ENCODE measurements around the gene OTOP2. TPM values are rescaled to one million over a fixed set of nuclear protein-coding genes. Genes with fewer than 3 reads are reported as not detected.

OTOP2 gene
- total RNA-seq, 1 donor from 2014 or later, result not detected

GRCh38 chr17:74963656-74964055 lies 39.6 kb downstream of the OTOP2 start:
- H2AFZ ChIP-seq (ENCODE audit: low read depth, low read length), result no peak overlapping the region
- DNase-seq (ENCODE audit: low read depth), result no peak
- H3K4me1 Mint-ChIP-seq (ENCODE audit: low read depth, unreplicated experiment), result peaks cover 3% of the 10 kb centered on the region
- no peaks in the 10 kb centered on the region for H3K9me3 Mint-ChIP-seq (ENCODE audit: unreplicated experiment)
- H3K27ac Mint-ChIP-seq (ENCODE audit: unreplicated experiment), result no peak overlapping the region
- H4K20me1 ChIP-seq (ENCODE audit: insufficient read depth, low read length), result no peaks in the 10 kb centered on the region
- TF ChIP-seq EZH2 (IDR thresholded peaks at IDR 0.05; ENCODE audit: insufficient read depth, low read length), result no peak
- TF ChIP-seq CTCF (IDR thresholded peaks at IDR 0.05; ENCODE audit: insufficient read depth, low read depth, low read length), result no peak
- no peak overlapping the region for H3K4me3 ChIP-seq (ENCODE audit: insufficient read depth, low read depth, low read length)
- H3K36me3 Mint-ChIP-seq (ENCODE audit: low read depth, unreplicated experiment), result peaks cover 2% of the 10 kb centered on the region
- no peak for FAIRE-seq
- H3K79me2 ChIP-seq (ENCODE audit: insufficient read depth, low read length), result no peaks in the 10 kb centered on the region
- no peaks in the 10 kb centered on the region for H3K36me3 ChIP-seq (ENCODE audit: insufficient read depth, low read length)
- no peak overlapping the region for H3K4me3 Mint-ChIP-seq (ENCODE audit: unreplicated experiment)
- H3K4me2 ChIP-seq (ENCODE audit: low read length), result no peak overlapping the region
- no peaks in the 10 kb centered on the region for H3K9me3 ChIP-seq (ENCODE audit: insufficient read depth, low read depth, low read length)
- H3K27me3 Mint-ChIP-seq (ENCODE audit: low read depth, unreplicated experiment), result peaks cover 14% of the 10 kb centered on the region
- H3K4me1 ChIP-seq (ENCODE audit: insufficient read depth, low read length), result peaks cover 5% of the 10 kb centered on the region
- no peak overlapping the region for H3K9ac ChIP-seq (ENCODE audit: low read length)
- H3K27me3 ChIP-seq (ENCODE audit: insufficient read depth, low read length), result no peaks in the 10 kb centered on the region
- H3K27ac ChIP-seq (ENCODE audit: low read depth, low read length), result no peak overlapping the region

GRCh38 chr17:74964246-74964761 lies 40.2 kb downstream of the OTOP2 start:
- no peaks in the 10 kb centered on the region for H3K9me3 ChIP-seq (ENCODE audit: insufficient read depth, low read depth, low read length)
- Mint-ChIP-seq H3K4me1 (ENCODE audit: low read depth, unreplicated experiment) (peaks cover 3% of the 10 kb centered on the region), H3K4me3 (ENCODE audit: unreplicated experiment) (no peak overlapping the region), H3K9me3 (ENCODE audit: unreplicated experiment) (no peaks in the 10 kb centered on the region), H3K27me3 (ENCODE audit: low read depth, unreplicated experiment) (peaks cover 14% of the 10 kb centered on the region), H3K27ac (ENCODE audit: unreplicated experiment) (no peak overlapping the region), H3K36me3 (ENCODE audit: low read depth, unreplicated experiment) (peaks cover 2% of the 10 kb centered on the region)
- H3K4me1 ChIP-seq (ENCODE audit: insufficient read depth, low read length), result peaks cover 5% of the 10 kb centered on the region
- TF ChIP-seq CTCF (IDR thresholded peaks at IDR 0.05; ENCODE audit: insufficient read depth, low read depth, low read length) (no peak), EZH2 (IDR thresholded peaks at IDR 0.05; ENCODE audit: insufficient read depth, low read length) (no peak)
- no peak overlapping the region for H3K4me2 ChIP-seq (ENCODE audit: low read length)
- FAIRE-seq, result no peak
- H4K20me1 ChIP-seq (ENCODE audit: insufficient read depth, low read length), result no peaks in the 10 kb centered on the region
- H3K9ac ChIP-seq (ENCODE audit: low read length), result no peak overlapping the region
- no peak for DNase-seq (ENCODE audit: low read depth)
- no peak overlapping the region for H3K27ac ChIP-seq (ENCODE audit: low read depth, low read length)
- no peak overlapping the region for H3K4me3 ChIP-seq (ENCODE audit: insufficient read depth, low read depth, low read length)
- no peaks in the 10 kb centered on the region for H3K79me2 ChIP-seq (ENCODE audit: insufficient read depth, low read length)
- H3K27me3 ChIP-seq (ENCODE audit: insufficient read depth, low read length), result no peaks in the 10 kb centered on the region
- no peaks in the 10 kb centered on the region for H3K36me3 ChIP-seq (ENCODE audit: insufficient read depth, low read length)
- H2AFZ ChIP-seq (ENCODE audit: low read depth, low read length), result no peak overlapping the region

GRCh38 chr17:74964988-74965622 lies 41.0 kb downstream of the OTOP2 start:
- Histone ChIP-seq H3K9me3 (ENCODE audit: insufficient read depth, low read depth, low read length) (no peaks in the 10 kb centered on the region), H4K20me1 (ENCODE audit: insufficient read depth, low read length) (no peaks in the 10 kb centered on the region), H3K4me3 (ENCODE audit: insufficient read depth, low read depth, low read length) (no peak overlapping the region), H3K4me2 (ENCODE audit: low read length) (no peak overlapping the region), H3K27ac (ENCODE audit: low read depth, low read length) (no peak overlapping the region), H2AFZ (ENCODE audit: low read depth, low read length) (no peak overlapping the region), H3K27me3 (ENCODE audit: insufficient read depth, low read length) (no peaks in the 10 kb centered on the region), H3K4me1 (ENCODE audit: insufficient read depth, low read length) (peaks cover 5% of the 10 kb centered on the region), H3K36me3 (ENCODE audit: insufficient read depth, low read length) (no peaks in the 10 kb centered on the region), H3K79me2 (ENCODE audit: insufficient read depth, low read length) (no peaks in the 10 kb centered on the region), H3K9ac (ENCODE audit: low read length) (no peak overlapping the region)
- Mint-ChIP-seq H3K4me1 (ENCODE audit: low read depth, unreplicated experiment) (peaks cover 3% of the 10 kb centered on the region), H3K36me3 (ENCODE audit: low read depth, unreplicated experiment) (no peaks in the 10 kb centered on the region), H3K9me3 (ENCODE audit: unreplicated experiment) (no peaks in the 10 kb centered on the region), H3K27me3 (ENCODE audit: low read depth, unreplicated experiment) (peaks cover 13% of the 10 kb centered on the region), H3K4me3 (ENCODE audit: unreplicated experiment) (peak overlapping the region; percentile 61), H3K27ac (ENCODE audit: unreplicated experiment) (no peak overlapping the region)
- FAIRE-seq, result no peak
- TF ChIP-seq EZH2 (IDR thresholded peaks at IDR 0.05; ENCODE audit: insufficient read depth, low read length) (no peak), CTCF (IDR thresholded peaks at IDR 0.05; ENCODE audit: insufficient read depth, low read depth, low read length) (no peak)
- no peak for DNase-seq (ENCODE audit: low read depth)
